ENCODE measurements around the gene RAB25. TPM values are rescaled to one million over a fixed set of nuclear protein-coding genes. Genes with fewer than 3 reads are reported as not detected.
A peak's percentile ranks its signal among the peaks of the same experiment; 100 is the strongest.

Gene RAB25
- total RNA-seq, 3 donors from 2014 or later, result 0.61 to 0.79 (median 0.63) TPM

DNA sequence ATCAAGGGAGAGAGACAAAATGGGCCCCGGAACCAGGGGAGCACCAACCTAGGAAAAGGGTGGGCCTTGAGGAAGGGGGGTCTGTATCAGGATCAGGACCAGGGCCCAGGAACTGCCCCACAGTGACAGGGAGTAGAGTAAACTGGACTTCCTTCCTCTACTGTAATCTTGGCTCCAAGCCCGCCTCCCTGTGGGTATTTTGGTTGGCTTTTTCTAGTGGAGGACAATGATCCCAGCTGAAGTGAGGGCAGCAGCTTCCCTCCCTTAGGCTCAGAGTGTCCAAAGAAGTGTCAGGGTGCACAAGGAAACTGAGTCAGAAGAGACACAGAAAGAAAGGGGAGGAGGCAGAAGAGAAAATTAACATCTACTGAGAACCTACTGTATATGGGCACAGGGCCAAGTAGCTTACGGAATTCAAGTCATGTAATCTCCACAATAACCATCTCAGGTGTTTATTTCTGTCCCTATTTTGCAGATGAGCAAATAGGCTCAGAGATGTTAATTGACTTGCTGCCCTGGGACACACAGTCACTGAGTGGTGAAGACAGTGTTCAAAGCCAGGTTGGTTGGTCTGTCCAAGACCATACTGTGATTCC lies 12.2 kb upstream of the RAB25 start:
- Mint-ChIP-seq H3K27me3 (ENCODE audit: low read depth) (no peaks in the 10 kb centered on the region), H3K4me3 (no peak overlapping the region), H3K9me3 (no peaks in the 10 kb centered on the region), H3K36me3 (ENCODE audit: insufficient read depth) (peaks cover 14% of the 10 kb centered on the region), H3K4me1 (ENCODE audit: low read depth) (peaks cover 18% of the 10 kb centered on the region)
- DNase-seq (no peak), ATAC-seq (no peak)

- no peaks in the 10 kb centered on the region for H3K27me3 Mint-ChIP-seq (ENCODE audit: low read depth)
- DNase-seq (no peak), ATAC-seq (no peak)
- no peak overlapping the region for H3K4me3 Mint-ChIP-seq
- H3K9me3 Mint-ChIP-seq, result no peaks in the 10 kb centered on the region
- H3K36me3 Mint-ChIP-seq (ENCODE audit: insufficient read depth), result peaks cover 8% of the 10 kb centered on the region
- H3K4me1 Mint-ChIP-seq (ENCODE audit: low read depth), result peaks cover 19% of the 10 kb centered on the region
Observed at GRCh38 chr1:156050376-156050775, 10.6 kb upstream of the RAB25 start.

DNA sequence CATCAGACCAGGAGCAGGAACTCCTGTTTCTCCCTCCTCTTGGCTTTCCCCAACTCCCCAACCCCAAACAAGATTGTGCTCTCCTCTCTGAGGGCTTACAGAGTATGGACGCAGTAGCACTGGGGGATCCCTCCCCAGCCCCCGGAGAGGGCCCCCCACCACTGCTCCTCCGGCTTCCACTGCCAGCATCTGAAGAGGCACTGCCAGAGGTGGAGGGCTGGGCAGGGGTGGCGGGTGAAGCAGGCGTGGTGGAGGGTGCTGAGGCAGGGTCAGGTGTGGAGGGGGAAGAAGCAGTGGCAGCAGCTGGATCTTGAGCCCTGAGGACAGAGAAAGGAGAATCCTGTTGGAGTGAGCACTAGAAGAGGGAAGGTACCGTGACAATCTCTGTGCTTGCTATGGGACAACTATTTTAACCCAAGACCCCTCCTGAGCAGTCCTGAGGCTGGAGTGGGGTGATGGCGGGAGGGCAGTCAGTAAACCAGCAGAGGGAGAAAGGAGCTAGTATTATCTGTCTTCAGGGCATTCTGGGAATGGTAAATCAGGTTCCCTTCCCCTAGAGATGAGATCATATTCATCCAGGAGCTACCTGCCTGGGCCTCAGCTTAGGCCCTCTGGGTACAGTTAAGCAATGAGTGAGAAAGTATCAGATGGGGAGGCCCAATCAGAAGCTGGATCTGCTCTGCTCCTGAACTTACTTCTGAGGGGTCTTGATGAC lies 9.8 kb upstream of the RAB25 start:
- no peaks in the 10 kb centered on the region for H3K9me3 Mint-ChIP-seq
- H3K4me1 Mint-ChIP-seq (ENCODE audit: low read depth), result peaks cover 22% of the 10 kb centered on the region
- peaks cover 7% of the 10 kb centered on the region for H3K36me3 Mint-ChIP-seq (ENCODE audit: insufficient read depth)
- no peak for ATAC-seq
- no peaks in the 10 kb centered on the region for H3K27me3 Mint-ChIP-seq (ENCODE audit: low read depth)
- no peak overlapping the region for H3K4me3 Mint-ChIP-seq
- DNase-seq, result no peak

GRCh38 chr1:156052862-156053767 lies 7.8 kb upstream of the RAB25 start:
- Mint-ChIP-seq H3K4me1 (ENCODE audit: low read depth) (peaks cover 25% of the 10 kb centered on the region), H3K36me3 (ENCODE audit: insufficient read depth) (peaks cover 7% of the 10 kb centered on the region), H3K27me3 (ENCODE audit: low read depth) (no peaks in the 10 kb centered on the region), H3K9me3 (no peaks in the 10 kb centered on the region), H3K4me3 (peak overlapping the region; percentile 91)
- ATAC-seq (peak; percentile 41 to 45), DNase-seq (peak; percentile 67)

DNA sequence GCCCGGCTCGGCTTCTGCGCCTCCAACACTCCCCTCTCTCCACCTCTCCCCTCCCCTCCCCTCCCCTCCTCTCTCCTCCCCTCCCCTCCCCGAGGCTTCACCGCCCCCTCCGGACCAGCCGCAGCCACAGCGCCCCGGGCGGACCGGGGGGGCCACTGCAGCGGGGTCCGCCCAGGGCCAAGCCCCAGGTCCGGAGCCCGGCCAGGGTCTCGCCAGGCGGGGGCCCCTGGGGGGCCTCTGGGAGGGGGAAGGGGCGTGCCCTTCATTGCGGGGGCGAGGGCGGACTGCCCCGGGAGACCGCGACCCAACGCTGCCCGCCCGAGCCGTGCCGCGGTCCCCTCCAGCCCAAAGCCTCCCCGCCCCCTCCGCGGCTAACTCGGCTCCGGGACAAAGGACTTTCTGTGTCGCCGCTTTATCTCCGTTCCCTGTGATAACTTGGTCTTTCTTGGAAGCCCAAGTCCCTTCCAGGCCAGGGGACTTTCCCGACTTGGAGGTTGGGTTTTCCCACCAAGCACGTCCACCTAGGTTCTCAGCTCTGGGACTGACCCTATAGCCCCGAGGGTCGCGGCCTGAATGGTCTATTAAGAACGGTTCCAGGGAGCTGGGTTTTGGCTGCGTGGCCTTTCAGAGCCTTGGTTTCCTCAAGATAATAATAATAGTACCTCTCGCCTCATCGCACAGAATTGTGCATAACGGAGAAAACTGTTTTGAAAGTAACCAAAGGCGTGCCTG lies 7.0 kb upstream of the RAB25 start, which contains the start of gene UBQLN4:
UBQLN4 (minus strand) TSS at position 31 of the 732 bp plus-strand sequence. CDS start 97 bp downstream, outside the sequence.
- H3K27me3 Mint-ChIP-seq (ENCODE audit: low read depth), result no peaks in the 10 kb centered on the region
- no peaks in the 10 kb centered on the region for H3K9me3 Mint-ChIP-seq
- DNase-seq (peak; percentile 83), ATAC-seq (peak; percentile 65 to 68)
- peaks cover 7% of the 10 kb centered on the region for H3K36me3 Mint-ChIP-seq (ENCODE audit: insufficient read depth)
- H3K4me3 Mint-ChIP-seq, result peak within 1 kb of the TSS; percentile 97
- peaks cover 25% of the 10 kb centered on the region for H3K4me1 Mint-ChIP-seq (ENCODE audit: low read depth)

- H3K27me3 Mint-ChIP-seq (ENCODE audit: low read depth), result no peaks in the 10 kb centered on the region
- no peaks in the 10 kb centered on the region for H3K9me3 Mint-ChIP-seq
- H3K4me3 Mint-ChIP-seq, result peak within 1 kb of the TSS; percentile 97
- H3K36me3 Mint-ChIP-seq (ENCODE audit: insufficient read depth), result peaks cover 3% of the 10 kb centered on the region
- H3K4me1 Mint-ChIP-seq (ENCODE audit: low read depth), result peaks cover 25% of the 10 kb centered on the region
- DNase-seq (peak; percentile 94), ATAC-seq (peak; percentile 79 to 82)
Observed at GRCh38 chr1:156054500-156055280, 6.3 kb upstream of the RAB25 start, which contains the start of gene LAMTOR2. LAMTOR2 (plus strand) TSS chr1:156054782; CDS start chr1:156054890, 108 bp downstream.

GRCh38 chr1:156055281-156056048 lies 5.5 kb upstream of the RAB25 start:
- Mint-ChIP-seq H3K4me3 (peak overlapping the region; percentile 97), H3K36me3 (ENCODE audit: insufficient read depth) (no peaks in the 10 kb centered on the region), H3K4me1 (ENCODE audit: low read depth) (peaks cover 25% of the 10 kb centered on the region), H3K27me3 (ENCODE audit: low read depth) (no peaks in the 10 kb centered on the region), H3K9me3 (no peaks in the 10 kb centered on the region)
- ATAC-seq (no peak), DNase-seq (no peak)

GRCh38 chr1:156056326-156056849 lies 4.6 kb upstream of the RAB25 start:
- Mint-ChIP-seq H3K4me3 (no peak overlapping the region), H3K9me3 (no peaks in the 10 kb centered on the region), H3K4me1 (ENCODE audit: low read depth) (peaks cover 27% of the 10 kb centered on the region), H3K27me3 (ENCODE audit: low read depth) (no peaks in the 10 kb centered on the region), H3K36me3 (ENCODE audit: insufficient read depth) (no peaks in the 10 kb centered on the region)
- no peak for ATAC-seq
- DNase-seq, result no peak

GRCh38 chr1:156062189-156062588 lies 1.2 kb downstream of the RAB25 start:
- Mint-ChIP-seq H3K9me3 (no peaks in the 10 kb centered on the region), H3K4me3 (no peak overlapping the region), H3K27me3 (ENCODE audit: low read depth) (no peaks in the 10 kb centered on the region), H3K4me1 (ENCODE audit: low read depth) (peaks cover 9% of the 10 kb centered on the region), H3K36me3 (ENCODE audit: insufficient read depth) (no peaks in the 10 kb centered on the region)
- DNase-seq, result no peak
- ATAC-seq, result no peak

- DNase-seq (no peak), ATAC-seq (no peak)
- H3K36me3 Mint-ChIP-seq (ENCODE audit: insufficient read depth), result no peaks in the 10 kb centered on the region
- no peak overlapping the region for H3K4me3 Mint-ChIP-seq
- no peaks in the 10 kb centered on the region for H3K9me3 Mint-ChIP-seq
- H3K4me1 Mint-ChIP-seq (ENCODE audit: low read depth), result peaks cover 9% of the 10 kb centered on the region
- H3K27me3 Mint-ChIP-seq (ENCODE audit: low read depth), result no peaks in the 10 kb centered on the region
Observed at GRCh38 chr1:156063997-156064285, 3.0 kb downstream of the RAB25 start.

- no peak for DNase-seq
- Mint-ChIP-seq H3K4me3 (no peak overlapping the region), H3K9me3 (no peaks in the 10 kb centered on the region), H3K4me1 (ENCODE audit: low read depth) (peaks cover 9% of the 10 kb centered on the region), H3K36me3 (ENCODE audit: insufficient read depth) (no peaks in the 10 kb centered on the region), H3K27me3 (ENCODE audit: low read depth) (no peaks in the 10 kb centered on the region)
- peak; percentile 68 to 70 for ATAC-seq
Observed at GRCh38 chr1:156064615-156065014, 3.7 kb downstream of the RAB25 start.

GRCh38 chr1:156065212-156065611 lies 4.3 kb downstream of the RAB25 start:
- H3K4me3 Mint-ChIP-seq, result no peak overlapping the region
- H3K36me3 Mint-ChIP-seq (ENCODE audit: insufficient read depth), result no peaks in the 10 kb centered on the region
- no peaks in the 10 kb centered on the region for H3K27me3 Mint-ChIP-seq (ENCODE audit: low read depth)
- H3K9me3 Mint-ChIP-seq, result no peaks in the 10 kb centered on the region
- ATAC-seq, result peak; percentile 20 to 48
- H3K4me1 Mint-ChIP-seq (ENCODE audit: low read depth), result peaks cover 9% of the 10 kb centered on the region
- no peak for DNase-seq

GRCh38 chr1:156065871-156066270 lies 4.9 kb downstream of the RAB25 start:
- Mint-ChIP-seq H3K27me3 (ENCODE audit: low read depth) (no peaks in the 10 kb centered on the region), H3K36me3 (ENCODE audit: insufficient read depth) (no peaks in the 10 kb centered on the region), H3K4me1 (ENCODE audit: low read depth) (peaks cover 9% of the 10 kb centered on the region), H3K4me3 (no peak overlapping the region), H3K9me3 (no peaks in the 10 kb centered on the region)
- ATAC-seq, result no peak
- DNase-seq, result no peak

All from activated T-cell treated with anti-CD3 and anti-CD28 coated beads, Interleukin-2, amount 50 U/mL, for 4 hours (primary cell).